ENCODE measurements around the gene NUMB.

NUMB gene

DNA sequence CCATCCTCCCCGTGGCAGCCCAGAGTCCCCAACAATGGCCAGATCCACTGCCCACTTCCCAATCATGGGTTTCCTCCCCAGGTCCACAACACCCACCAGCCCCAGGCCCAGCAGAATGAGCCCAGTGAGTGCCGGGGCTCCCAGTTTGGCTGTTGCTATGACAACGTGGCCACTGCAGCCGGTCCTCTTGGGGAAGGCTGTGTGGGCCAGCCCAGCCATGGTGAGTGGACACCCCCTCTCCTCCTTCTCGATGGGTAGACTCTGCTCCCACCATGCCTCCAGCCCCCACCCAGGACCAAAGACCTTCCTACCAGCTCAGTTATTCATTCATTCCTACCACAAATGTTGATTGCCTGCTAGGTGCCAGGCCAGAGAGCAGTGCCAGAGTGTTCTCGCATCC, 197.3 kb downstream of the NUMB start:
- DNase-seq (ENCODE audit: low spot score), result no peak

DNA sequence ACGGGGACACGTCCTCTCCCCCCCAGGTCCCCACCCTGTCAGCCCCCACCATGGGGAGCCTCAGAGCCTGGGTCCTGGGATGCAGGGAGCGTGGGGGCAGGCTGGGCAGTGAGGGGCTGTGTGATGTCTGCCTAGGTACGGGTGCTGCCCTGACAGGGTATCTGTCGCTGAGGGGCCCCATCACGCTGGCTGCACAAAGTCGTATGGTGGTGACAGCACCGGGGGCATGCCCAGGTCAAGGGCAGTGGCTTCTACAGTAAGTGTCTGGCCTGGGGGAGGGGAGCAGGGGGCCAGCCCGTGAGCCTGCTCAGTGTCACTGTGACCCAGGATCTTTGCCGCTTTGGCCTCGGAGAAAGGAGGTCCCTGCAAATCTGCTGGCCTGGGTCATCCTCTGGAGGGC, 197.8 kb downstream of the NUMB start:
- no peak for DNase-seq (ENCODE audit: low spot score)

DNA sequence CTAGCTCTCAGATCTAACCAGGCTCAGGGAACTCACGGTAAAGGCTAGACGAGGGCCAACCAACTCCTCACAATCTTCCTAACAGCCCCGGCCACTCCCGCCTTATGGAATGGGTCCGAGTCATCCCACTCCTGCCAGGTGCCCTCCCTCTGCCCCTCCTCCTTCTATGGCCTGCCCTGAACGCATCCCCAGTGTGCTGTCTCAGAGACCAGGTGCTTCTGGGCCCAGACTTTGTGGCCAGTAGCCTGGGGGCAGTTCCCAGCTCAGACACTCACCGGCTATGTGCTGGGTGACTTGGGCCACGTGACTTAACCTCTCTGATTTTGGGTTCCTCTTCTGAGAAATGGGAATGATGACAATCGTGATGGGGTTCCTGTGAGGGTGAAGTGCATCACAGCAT, 198.5 kb downstream of the NUMB start:
- no peak for DNase-seq (ENCODE audit: low spot score)

DNA sequence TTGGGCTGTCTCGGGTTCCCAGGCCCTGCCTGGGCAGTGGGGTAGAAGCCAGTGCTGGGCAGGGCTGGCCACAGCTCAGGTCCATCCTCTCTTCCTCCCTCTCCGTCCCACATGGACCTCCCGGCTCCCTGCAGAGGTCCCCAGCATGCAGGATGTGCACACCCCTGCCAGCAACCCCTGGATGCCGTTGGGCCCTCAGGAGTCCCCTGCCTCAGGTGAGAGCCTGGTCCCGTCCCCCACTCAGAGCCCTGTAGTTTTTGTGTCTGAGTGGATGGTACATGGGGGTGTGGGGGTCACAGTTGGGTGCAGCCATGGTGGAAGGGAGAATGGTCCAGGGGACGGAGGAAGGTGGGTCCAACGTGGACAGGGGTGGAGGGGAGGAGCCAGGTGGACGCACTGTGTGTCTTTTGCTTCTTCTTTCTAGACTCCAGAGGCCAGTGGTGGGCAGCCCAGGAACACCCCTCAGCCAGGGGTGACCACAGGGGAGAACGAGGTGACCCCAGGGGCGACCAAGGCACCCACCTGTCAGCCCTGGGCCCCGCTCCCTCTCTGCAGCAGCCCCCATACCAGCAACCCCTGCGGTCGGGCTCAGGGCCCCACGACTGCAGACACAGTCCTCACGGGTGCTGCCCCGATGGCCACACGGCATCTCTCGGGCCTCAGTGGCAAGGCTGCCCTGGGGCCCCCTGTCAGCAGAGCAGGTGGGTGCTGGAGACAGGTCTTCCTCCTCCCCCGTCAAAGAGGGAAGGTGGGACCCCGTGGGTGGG, 199.3 kb downstream of the NUMB start:
- DNase-seq (ENCODE audit: low spot score), result no peak

DNA sequence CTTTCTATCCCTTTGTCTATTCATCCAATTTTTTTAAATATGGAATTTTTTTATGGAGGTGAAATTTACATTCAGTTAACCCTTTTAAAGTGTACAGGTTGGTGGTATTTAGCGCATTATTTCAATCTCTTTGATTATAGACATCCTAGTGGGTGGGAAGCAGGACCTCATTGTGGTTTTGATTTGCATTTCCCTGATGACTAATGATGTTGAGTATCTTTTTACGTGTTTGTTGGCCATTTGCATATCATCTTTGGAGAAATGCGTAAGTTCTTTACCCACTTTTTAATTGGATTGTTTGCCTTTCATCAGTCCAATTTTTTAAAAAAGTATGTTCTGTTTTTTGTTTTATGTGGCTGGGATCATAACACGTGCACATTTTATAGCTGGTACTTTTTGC, 200.3 kb downstream of the NUMB start:
- no peak for DNase-seq (ENCODE audit: low spot score)

DNA sequence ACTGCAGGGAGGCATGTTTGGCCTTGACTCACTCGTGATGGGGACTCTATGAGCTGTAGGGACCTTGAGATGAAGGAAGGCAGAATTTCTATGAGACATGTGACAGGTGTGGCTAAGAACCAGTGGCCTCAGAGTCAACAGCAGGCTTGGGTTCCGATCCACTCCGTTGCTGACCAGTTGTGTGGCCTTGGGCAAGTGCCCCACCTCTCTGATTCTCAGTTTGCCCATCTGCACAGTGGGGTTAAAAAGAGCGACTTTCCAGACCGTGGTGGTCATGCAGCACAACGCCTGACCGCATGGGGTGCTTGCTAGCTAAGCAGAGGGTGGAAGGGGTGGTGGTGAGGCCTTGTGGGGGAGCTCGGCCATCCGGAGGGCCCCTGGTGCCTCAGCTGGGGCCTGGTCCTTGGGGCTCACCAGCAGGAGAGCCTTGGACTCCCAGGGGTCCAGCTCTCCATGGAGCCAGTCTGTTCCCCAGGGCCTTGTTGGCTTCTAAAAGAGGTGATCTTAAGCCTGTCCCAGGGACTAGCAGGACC, 202.6 kb downstream of the NUMB start:
- DNase-seq (ENCODE audit: low spot score), result peak; percentile 57

DNA sequence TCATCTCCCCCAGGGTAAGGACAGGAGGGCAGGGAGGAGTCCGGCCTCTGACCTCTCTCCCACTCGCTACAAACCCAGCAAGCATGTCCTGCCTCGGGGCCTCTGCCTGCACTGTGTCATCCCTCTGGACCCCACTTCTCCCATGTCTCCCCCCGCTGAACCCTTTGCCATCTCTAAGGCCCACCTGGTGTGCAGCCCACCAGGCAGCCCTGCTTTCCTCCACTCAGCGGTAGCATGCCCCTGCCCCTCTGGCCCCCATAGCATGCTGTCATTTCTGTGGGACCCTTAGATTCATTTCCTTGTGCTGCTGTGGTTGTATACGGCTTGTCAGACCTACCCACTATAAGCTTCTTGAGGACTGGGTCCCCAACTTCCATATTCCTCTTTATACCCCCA, 203.3 kb downstream of the NUMB start:
- DNase-seq (ENCODE audit: low spot score), result peak; percentile 36

DNA sequence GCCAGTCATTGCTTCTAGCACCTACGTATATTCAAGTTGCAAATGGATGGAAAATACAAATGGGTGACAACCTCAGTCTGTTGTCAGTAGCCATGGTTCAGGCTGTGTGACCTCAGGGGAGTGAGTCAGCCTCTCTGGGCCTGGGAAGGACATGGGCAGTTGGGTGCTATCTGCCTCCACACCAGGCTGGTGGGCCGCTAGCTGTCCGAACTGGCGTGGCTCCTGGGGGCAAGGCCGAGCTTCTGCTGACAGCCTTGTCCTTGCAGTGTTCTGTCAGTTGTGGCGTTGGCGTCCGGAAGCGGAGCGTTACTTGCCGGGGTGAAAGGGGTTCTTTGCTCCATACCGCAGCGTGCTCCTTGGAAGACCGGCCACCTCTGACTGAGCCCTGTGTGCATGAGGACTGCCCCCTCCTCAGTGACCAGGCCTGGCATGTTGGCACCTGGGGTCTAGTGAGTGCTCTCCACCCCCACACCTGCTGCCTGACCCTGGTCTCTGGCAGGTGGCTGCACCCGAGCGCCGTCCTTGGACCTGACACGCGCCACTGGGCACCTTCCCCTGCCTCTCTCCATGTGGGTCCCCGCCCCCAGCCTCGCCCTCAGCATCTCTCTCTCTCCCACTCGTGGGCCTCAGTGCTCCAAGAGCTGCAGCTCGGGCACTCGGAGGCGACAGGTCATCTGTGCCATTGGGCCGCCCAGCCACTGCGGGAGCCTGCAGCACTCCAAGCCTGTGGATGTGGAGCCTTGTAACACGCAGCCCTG, 203.9 kb downstream of the NUMB start:
- peak; percentile 48 for DNase-seq (ENCODE audit: low spot score)

DNA sequence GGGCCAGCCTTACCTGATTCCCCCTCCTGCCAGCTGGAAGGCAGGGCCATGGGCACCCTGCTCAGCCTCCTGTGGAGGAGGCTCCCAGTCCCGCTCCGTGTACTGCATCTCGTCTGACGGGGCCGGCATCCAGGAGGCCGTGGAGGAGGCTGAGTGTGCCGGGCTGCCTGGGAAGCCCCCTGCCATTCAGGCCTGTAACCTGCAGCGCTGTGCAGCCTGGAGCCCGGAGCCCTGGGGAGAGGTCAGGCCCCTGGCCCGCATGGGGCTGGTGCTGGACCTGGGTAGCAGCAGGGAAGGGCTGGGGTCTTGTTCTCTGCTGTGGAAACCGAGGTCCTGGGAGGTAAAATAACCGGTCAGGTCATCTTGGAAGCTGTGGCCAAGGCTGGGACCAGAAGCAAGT, 204.6 kb downstream of the NUMB start:
- DNase-seq (ENCODE audit: low spot score), result peak; percentile 58

DNA sequence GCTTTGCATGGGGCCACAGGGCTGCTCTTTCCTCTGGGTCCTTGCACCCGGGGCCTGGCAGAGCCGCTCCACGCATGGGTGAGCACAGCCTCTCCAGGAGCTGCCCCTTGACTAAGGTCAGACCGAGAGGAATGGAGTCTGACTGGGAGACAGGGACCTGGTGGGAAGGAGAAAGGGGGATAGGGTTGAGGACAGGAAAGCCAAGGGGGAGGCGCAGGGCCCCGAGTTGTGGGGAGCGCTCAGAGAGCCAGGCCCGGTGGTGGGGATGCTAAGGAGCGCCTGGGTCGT, 205.1 kb downstream of the NUMB start:
- no peak for DNase-seq (ENCODE audit: low spot score)

DNA sequence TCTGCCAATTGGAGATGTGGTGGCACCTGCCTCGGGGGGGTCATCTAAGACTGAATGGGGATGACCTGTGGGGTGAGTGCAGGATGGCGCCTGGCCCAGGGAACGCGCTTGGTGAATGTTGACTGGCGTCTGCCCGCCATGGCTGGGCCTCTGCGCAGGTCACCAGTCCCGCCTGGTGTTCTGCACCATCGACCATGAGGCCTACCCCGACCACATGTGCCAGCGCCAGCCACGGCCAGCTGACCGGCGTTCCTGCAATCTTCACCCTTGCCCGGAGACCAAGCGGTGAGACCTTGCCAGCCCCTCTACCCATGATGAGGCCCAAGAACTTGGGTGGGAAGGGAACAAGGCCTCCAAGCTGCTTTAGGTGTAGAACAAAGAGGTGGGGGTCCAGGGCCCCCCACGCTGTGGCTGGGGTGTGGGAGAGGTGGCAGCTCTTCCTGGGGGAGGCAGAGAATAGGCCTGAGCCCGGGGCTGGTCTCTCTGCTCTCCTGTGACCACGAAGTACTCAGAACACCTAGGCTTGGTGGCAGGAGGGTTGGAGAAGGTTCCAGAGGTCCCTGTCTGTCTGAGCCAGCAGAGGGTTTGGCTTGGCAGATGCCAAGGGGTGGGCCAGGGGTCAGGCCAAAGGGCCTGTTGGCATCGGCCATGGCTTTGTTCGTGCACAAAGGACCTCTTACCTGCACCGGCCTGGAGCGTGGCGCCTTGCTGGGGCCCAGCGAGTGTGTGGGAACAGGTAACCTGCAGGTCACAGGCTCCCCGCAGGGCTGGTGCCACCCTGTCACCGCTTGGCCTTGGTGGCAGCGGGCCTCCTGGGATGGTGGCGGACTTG, 205.6 kb downstream of the NUMB start:
- no peak for DNase-seq (ENCODE audit: low spot score)

DNA sequence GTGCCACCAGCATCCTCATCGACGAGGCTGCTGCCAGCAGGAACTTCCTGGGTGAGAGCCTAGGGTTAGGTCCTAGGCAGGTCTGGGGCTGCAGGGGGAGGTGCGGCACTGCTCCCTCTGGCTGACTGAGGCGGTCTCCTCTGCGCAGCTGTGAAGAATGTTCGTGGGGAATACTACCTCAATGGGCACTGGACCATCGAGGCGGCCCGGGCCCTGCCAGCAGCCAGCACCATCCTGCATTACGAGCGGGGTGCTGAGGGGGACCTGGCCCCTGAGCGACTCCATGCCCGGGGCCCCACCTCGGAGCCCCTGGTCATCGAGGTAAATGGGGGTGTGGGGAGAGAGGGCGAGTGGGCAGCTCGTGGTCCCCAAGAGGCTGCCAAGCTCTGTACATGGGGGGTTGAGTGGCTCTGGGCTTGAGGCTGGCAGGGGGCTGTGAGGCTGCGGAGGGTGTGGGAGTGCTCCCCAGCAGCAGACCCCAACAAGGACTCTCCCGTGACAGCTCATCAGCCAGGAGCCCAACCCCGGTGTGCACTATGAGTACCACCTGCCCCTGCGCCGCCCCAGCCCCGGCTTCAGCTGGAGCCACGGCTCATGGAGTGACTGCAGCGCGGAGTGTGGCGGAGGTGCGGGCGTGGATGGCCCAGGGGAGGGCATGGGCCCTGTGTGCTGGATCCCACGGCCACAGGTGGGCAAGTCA, 206.7 kb downstream of the NUMB start:
- no peak for DNase-seq (ENCODE audit: low spot score)

DNA sequence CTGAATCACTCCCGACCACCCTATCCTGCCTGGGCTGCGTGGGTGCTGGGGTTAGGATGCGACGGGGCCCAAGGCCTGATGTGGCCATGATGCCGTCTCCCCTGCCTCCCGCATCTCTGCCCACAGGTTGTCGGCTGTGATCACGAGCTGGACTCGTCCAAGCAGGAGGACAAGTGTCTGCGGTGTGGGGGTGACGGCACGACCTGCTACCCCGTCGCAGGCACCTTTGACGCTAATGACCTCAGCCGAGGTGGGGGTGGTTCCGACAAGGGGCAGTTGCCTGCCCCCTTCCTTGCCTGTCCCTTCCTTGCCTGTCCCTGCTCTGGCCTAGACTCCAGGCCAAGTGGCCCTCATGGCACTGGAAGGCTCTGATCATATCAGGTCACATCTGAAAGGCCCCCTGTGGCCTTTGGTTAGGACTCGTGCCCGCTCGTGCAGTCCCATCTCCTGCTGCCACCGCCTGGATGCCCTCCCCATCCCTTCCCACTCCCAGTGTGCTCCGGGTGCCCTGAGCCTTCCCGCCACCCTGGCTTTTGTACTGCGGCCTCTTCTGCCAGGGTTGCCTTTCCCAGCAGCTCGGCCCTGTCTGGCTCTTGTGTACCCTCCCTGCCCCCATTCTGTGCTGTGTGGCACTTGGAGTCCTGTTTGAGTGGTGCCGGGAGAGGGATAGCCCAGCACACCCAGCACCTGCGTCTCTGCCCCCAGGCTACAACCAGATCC, 207.4 kb downstream of the NUMB start:
- no peak for DNase-seq (ENCODE audit: low spot score)

DNA sequence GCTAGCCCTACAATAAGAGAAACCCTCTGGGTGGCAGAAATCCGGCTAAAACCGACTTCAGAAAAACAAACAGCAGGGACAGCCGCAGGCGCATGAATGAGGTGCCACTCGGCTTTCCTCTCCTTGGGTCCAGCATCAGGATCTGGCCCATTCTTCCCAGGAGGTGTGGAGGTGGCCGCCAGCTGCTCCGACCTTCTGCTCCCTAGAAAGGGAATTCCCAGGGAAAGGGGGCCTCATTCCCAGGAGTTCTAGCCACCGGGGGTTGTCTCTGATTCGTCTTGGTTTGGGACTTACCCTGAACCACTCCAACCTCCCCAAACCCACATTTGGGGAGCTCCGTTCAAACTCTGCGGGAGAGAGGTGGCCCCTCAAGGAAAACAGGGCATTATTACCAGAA, 208.0 kb downstream of the NUMB start:
- no peak for DNase-seq (ENCODE audit: low spot score)

DNA sequence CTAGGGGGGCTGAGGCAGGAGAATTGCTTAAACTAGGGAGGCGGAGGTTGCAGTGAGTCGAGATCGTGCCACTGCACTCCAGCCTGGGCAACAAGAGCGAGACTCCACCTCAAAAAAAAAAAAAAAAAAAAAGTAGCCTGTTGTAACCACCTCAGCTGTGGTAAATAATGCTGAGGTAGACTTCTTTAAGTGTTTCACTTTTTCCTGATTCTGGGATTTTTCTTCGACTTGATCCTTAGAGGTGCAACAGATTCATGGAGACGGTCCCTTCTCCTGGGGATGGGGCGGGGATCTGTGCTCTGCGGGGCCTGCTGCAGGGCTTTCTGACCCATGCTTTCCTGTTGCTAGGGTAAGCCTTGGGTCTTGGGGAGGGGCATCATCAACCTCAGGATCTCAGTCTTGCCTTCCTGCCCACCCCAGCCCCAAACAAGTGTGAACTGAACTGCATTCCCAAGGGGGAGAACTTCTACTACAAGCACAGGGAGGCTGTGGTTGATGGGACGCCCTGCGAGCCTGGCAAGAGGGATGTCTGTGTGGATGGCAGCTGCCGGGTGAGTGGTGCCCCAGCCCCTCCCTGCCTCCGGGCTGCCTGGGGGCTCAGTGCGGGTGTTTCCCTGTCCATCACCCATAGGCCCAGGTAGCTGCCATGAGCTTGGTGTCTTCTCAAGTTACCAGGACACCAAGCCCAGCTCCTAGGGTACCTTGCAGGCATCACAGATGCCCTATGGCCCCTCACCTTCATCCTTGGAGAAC, 208.6 kb downstream of the NUMB start:
- no peak for DNase-seq (ENCODE audit: low spot score)

DNA sequence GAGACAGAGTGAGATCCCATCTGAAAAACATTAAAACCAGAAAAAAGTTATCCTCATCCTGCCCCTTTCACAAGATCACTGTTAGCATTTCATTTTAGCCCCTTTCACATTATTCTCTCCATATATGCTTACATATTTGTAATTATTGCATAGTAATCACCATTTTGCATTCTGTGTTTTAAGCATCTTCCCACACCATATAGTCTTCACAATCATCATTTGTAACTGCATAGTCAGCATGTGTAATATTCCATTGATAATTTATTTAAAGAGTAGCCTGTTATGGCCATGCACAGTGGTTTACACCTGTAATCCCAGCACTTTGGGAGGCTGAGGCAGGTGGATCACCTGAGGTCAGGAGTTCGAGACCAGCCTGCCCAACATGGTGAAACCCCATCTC, 209.2 kb downstream of the NUMB start:
- no peak for DNase-seq (ENCODE audit: low spot score)

DNA sequence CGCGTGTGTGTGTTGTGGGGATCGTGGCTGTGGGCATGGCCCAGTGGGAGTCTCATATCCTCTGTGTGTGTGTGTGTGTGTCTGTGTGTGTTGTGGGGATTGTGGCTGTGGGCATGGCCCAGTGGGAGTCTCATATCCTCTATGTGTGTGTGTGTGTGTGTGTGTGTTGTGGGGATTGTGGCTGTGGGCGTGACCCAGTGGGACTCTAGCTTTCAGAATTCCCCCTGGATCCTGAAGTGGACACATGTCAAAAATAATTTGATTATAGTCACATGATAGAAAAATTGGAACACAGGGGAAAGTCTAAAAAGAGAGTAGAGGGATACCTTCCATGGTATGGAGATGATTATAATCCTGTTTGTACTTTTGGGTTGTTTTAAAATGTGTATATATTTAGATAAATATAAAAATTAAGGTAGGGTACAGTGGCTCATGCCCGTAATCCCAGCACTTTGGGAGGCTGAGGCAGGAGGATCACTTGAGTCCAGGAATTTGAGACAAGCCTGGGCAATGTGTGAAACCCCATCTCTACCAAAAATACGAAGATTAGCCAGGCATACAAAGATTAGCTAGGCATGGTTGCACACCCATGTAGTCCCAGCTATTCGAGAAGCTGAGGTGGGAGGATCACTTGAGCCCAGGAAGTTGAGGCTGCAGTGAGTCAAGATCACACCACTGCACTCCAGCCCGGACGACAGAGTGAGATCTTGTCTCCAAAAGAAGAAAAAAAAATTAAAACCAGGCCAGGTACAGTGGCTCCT, 210.1 kb downstream of the NUMB start:
- DNase-seq (ENCODE audit: low spot score), result no peak

DNA sequence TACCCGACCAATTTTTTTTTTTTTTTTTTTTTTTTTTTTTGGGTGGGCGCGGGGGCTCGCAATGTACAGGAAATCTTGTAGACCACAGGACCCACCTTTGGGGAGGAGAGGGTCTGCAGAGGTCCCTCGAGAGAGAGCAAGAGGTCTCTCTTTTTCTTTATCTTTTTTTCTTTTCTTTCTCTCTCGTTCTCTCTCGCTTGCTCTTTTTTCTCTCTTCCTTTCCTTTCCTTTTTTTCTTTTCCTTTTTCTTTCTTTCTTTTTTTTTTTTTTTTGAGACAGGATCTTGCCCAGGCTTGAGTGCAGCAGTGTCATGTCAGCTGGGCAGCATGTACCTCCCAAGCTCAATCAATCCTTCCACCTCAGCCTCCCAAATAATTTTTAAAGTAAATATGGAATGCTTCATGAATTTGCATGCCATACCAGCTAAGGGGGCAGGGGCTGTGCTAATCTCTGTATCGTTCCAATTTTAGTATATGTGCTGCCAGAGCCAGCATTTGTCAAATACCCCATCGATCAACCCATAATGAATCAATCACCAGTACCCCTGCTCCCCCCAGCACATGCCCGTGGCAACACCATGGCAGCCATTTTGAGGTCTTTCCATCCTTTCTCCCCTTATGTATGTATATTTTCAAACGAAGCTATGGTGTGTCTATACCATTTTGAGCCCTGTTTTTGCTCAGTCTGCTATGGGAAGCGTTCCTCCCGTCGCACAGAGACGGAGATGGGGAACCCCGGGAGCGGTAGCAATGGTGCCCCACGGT, 211.8 kb downstream of the NUMB start:
- no peak for DNase-seq (ENCODE audit: low spot score)
